HG03139 (cell line): ENCODE results near the gene LRRC31.
A peak's percentile ranks its signal among the peaks of the same experiment; 100 is the strongest.

ENCODE experiments used
- ATAC-seq: cut with Tn5 transposase; IDR thresholded peaks from one replicate; pipeline ENCODE4 v1.9.1; 2021; ENCODE audit not compliant: unreplicated experiment

LRRC31 gene

DNA sequence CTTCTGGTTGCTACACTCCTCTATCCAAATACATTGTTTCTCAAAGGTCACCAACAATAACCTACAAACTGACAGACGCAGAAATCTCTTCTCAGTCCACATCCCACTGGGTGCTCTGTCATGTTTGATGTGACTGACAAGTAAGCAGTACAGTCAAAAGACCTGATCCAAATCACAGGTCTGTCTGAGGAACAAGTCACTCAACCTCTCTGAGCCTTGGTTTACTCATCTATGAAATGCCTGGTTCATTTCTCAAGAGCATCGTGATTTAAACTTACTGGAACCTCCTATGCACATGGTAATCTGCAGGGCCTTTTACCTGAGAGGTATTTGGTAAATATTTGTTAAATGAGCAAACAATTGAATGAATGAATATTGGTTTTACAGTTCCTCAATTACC, 5.5 kb downstream of the LRRC31 start:
- no peak for ATAC-seq

DNA sequence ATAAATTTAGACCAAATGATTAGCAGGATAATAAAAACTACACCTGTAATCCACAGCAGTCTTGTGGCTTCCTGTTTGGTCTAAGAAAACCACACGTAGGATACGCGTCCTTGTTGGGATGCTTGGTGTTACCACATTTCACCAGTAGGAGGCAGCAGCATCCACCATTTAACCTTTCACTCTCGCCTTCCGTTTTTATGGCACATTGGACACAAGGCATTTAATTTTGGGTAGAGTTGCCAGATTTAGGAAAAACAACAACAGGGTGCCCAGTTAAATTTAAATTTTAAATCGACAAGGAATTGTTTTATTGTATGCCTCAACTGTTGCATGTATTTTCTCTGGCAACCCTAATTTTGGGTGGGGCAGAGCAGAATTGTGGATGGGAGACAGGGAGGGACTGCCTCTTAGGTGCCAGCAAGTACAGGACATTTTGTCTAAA, 6.3 kb downstream of the LRRC31 start:
- peak; percentile 57 for ATAC-seq

DNA sequence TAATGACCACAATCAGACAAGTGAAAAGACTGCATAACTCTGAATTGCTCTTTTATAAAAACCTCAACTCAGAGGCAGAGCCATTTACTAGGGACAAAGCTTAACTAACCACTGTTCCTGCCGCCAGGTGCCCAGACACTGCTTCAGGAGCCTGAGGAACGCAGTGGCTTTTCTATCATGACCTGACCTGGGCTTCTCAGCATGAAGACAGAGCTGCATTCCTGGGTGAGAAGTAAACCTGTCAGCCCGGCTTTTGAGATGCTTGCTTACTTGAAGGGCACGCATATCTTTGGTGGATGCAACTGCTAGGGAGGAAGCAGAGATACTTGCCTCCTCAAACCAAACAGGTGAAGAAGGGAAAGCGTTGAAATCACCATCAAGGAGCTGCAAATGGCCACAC, 7.9 kb downstream of the LRRC31 start:
- ATAC-seq: no peak

DNA sequence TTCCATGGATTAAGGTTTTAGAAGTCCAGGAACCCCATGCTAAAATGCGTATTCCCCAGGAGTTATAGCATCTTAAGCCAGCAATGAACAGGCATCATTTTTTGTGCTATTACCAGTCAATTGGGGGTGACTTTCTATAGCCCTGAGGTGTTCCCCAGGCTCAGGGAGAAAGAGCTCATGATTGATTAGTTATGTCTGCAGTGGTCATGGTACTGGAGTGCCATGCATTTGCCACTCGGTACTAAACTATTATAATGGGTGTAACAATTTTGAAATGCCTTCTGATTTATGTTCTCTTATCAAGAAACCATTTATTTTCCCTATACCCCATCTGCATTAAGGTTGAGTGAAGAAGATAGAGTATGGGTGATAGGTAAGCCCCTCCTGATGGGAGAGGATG, 11.9 kb downstream of the LRRC31 start:
- ATAC-seq: no peak

DNA sequence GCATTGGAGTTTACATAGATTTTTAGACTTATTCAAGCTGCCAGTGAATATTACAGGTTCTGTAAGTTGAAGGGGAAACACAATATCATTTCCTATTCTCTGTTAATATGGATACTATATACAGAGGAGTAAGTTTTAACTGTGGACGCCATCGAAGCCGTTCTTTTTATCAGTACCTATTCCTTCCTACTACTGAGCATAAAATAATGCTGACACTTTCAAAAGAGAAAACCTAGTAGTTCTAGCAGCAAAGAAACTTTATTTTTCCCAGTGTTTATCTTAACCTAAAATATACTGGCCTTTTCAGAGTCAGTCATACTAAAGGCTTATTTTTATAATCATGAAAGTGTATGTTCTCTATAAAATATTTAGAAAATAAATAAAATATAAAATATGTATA, 14.2 kb downstream of the LRRC31 start:
- ATAC-seq: no peak

DNA sequence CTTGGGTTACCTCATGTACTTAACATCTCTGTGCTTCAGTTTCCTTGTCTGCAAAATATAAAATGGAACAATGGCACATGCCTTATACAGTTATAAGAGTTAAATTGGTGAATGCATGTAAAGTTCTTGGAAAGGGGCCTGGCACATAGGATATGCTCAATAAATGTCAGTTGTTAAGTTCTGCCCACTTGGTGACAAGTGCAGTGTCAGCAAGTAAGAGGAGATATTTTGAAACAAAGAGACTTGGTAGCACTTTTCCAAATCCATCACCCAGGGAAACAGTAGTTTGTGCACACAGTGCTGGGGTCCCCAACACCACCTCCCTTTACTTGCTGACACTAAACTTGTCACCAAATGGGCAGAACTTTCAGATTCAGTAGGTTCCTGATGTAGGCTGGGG, 19.1 kb downstream of the LRRC31 start:
- no peak for ATAC-seq

DNA sequence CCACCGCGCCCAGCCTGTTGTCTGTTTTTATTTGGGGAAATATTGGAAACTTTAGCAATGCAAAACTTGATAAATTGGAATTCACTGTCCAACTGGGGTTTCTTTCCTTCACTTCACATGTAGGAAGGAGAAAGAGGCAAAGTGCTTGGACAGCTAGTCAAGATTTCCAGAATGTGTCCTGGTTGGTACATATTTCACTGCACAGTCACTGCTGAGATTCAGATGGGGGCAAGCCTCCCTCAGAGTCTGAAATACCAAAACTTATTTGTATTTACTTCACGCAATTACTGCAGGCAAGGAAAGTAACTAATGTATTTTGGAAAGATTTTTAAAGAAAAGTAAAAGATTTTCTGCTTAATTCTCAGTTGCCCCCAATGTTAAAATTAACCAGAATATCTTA, 21.0 kb downstream of the LRRC31 start:
- ATAC-seq: no peak

DNA sequence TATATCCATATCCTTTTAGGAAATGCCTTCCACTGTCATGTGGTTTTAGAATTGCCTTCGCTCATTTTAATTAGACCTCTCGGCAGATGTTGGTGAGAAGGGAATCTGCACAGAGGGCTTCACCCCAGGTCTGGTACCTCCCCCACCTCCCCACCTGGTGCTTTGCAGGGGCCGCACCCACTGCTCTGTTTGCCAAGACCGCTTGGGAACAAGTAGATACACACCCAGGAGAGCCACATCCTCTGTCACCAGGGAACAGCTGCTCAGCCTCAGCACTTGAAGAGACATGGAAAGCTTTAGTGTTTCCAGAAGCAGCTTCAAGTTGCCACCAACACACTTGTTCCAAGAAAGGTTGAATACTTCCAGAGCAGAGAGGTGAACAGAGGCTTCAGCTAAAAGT, 21.8 kb downstream of the LRRC31 start:
- no peak for ATAC-seq

DNA sequence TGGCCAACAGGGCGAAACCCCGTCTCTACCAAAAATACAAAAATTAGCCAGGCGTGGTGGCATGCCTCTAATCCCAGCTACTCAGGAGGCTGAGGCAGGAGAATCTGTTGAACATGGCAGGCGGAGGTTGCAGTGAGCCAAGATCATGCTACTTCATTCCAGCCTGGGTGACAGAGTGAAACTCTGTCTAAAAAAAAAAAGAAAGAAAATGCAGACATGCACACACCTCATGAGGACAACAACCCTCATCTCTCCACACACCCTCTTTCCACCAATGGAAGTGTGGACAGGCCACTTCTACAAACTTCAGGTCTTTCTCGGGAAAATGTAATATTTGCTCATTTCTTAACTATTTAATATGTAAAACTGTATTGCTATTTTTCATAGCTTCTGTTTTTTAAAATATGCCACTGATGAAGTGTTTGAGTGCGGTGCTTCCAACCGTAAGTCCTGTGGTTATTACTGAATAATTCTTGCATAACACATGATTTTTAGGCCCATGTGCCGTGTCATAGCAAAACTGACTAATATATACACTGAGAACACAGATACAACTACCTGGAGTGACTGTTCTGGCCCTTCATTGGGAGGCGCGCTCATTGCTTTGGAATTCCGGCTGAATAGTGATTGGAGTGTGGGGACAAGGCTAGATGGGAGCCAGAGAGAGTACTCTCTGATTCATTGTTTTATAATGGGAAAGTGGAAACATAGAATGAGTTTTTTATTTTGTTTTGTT, 23.1 kb downstream of the LRRC31 start:
- peak; percentile 87 for ATAC-seq

DNA sequence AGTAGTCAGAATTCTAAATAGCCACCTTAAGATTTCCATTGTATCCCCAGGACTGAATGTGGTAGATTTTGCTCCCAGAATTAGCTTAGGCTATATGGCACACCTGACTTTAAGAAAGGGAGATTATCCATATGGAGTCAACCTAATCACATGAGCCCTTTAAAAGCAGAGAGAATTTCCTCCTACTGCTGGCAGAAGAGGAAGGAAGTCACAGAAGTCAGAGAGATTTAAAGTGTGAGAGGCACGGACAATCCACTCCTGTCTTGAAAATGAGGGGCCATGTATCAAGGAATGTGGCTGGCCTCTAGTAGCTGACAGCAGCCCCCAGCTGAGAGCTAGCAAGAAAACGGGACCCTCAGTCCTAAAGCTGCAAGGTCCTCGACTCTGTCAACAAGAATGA, 26.8 kb downstream of the LRRC31 start:
- ATAC-seq: no peak

DNA sequence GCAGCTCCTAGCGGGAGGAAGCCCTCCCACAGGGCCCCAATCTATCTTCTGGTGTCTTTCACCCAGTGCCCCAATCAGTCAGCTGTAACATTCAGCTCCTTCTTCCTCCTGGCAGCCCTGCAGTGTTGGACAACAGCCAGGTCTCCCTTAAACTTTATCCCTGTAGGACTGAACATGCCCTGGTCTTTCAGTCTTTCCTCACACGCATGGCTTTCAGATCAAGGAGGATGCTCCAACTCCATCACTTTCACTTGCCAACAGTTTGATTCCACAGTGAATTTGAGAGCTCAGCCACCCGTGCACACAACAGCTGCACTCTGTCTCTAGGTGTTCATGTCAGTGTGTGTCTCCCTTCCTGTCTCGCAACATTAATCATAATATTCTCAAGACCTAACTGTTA, 28.6 kb downstream of the LRRC31 start:
- ATAC-seq: peak; percentile 59

DNA sequence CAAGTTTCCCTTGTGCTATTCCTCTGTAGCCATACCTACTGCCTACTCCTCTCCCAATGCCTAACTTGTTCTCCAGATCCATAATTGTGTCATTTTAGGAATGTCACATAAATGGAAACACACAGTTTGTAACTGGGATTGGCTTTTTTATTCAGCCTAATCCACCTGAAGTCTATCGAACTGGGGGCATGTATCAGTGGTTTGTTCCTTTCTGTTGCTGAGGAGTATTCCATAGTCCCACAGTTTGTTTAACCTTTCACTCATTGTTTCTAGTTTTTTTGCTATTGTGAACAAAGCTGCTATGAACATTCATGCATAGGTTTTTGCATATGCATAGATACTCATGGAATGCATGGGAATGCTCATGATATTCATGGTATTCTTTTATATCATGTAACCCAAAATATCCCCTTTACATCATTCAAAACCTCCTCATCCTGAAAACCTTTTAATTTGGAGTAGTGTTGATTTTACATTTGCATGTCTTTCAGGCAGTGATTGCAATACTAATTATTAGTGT, 31.2 kb downstream of the LRRC31 start:
- ATAC-seq: no peak

DNA sequence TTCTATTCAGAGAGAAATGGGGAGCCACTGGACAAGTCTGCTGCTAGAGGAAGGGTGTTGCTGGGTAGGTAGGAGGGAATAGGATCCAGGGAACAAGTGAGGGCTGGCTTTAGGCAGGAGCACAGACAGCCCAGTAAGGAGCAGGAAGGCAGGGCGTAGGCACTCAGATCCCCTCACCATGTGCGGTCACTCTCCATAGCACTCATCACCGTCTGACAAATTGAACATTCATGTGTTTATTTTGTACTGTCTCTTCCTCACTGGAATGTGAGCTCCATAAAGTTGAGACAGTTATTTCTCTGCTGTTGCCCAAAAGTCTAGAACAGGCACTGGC, 32.8 kb downstream of the LRRC31 start:
- no peak for ATAC-seq

DNA sequence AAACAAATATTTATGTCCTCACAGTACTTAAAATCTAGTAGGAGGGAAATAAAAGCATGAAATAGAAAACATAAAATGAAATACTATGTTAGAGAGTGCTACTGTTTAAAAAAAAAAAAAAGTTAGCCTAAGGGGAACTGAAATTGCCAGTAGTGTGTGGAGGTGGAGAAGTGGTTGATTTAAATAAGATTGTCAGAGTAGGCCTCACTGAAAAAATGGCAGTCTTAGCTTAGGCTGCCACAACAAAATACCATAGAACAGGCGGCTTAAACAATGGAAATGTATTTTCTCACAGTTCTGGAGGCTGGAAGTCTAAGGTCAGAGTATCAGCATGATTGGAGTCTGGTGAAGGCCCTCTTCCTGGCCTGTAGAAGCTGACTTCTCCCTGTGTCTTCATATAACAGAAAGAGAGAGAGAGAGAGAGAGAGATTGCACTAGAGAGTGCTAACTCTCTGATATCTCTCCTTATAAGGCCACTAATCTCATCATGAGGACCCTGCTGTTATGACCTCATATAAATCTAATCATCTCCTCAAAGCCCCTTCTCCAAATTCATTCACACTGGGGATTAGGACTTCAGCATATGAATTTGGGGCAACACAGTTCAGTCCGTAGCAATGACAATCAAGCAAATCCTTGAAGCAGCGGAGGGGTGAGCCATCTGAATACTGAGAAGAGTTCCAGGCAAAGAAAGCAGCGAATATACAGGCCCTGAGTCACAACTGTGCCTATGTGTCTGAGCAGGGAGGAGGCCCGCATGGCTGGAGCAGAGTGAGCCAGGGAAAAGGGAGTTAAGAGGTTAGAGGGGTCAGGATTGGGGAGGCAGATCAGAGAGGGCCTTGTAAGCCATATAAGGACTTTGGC, 33.4 kb downstream of the LRRC31 start:
- peak; percentile 88 for ATAC-seq

DNA sequence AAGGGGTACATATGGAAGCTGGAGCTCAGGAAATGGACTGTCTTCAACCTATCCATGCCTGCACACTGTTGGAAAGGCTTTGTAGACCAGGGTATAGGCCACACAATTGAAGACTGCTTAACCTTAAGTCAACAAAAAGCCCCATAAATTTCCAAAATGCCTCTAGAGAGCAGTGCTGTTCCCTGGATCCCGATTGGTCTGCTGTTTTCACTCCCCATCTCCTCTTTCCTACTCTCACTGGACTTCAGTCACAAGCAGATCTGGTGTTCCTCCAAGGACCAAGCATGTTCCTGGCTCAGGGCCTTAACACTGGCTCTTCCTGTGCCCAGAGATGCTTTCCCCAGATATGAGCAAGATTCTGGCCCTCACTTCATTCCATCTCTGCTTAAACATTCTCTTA, 34.2 kb downstream of the LRRC31 start:
- no peak for ATAC-seq

DNA sequence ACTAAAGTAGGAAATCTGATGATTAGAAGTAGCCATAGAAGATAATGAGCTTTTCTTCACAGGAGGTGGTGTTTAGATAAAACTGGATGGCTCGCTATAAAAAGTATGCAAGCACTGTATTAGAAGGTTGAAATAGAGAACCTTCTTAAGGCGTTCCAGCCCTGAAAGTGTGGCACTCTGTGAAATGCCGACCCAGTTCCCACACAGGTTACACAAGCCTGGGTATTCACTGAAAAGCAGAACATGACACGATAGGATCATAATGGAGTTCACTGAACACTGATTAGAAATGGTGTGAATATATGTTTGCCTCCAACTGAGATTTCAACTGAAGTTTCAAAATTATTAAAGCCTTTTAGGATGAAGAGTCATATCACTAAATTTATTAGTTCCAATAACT, 42.0 kb downstream of the LRRC31 start:
- ATAC-seq: no peak

DNA sequence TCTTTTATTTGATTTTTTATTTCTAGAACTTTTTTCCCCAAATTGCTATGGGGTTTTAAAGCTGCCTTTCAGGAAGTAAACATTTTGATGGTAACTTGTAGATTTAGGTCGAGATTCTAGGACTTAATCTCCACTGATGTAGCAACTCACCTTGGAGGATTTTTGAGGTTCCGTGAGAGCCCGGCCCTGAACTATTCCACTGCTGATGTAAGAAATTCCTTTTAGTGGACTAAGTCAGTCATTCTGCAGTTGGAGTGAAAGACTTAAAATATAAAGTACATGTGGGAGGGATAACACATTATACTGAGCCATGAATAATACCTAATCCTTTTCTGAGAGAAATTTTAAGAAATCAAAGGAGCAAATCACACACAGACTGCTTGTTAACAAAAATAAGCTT, 44.4 kb downstream of the LRRC31 start:
- ATAC-seq: no peak

DNA sequence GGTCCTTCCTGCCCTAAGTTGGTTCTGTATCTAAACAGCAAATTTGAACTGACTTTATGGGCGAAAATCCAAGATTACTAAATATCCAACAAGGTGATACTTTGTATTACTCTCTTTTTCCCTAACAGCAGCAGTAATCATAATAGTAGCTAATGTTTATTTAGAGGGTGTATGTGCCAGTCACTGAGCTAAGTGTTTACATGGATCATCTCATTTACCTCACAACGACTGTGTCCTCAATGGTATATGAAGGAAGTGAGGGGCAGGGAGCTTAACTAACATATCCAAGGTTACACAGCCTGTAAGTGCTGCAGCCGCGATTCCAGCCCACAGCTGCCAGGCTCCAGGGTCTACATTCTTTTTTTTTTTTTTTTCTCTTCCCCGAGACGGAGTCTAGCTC, 46.8 kb downstream of the LRRC31 start:
- no peak for ATAC-seq

DNA sequence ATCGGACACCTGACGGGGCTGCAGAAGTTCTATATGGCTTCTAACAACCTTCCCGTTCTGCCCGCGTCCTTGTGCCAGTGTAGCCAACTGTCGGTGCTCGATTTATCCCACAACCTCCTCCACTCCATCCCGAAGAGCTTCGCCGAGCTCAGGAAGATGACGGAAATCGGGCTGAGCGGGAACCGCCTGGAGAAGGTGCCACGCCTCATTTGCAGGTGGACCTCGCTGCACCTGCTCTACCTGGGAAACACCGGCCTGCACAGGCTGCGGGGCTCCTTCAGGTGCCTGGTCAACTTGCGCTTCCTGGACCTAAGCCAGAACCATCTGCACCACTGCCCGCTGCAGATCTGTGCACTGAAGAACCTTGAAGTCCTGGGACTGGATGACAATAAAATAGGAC, 47.2 kb downstream of the LRRC31 start:
- no peak for ATAC-seq

DNA sequence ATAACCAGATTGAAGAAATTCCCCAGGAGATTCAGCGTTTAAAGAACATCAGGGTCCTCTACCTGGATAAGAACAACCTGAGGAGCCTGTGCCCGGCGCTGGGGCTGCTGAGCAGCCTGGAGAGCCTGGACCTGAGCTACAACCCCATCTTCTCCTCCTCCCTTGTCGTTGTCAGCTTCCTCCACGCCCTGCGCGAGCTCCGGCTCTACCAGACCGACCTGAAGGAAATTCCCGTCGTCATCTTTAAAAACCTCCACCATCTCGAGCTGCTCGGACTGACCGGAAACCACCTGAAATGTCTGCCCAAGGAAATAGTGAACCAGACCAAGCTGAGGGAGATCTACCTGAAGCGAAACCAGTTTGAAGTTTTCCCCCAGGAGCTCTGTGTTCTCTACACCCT, 47.6 kb downstream of the LRRC31 start:
- no peak for ATAC-seq

DNA sequence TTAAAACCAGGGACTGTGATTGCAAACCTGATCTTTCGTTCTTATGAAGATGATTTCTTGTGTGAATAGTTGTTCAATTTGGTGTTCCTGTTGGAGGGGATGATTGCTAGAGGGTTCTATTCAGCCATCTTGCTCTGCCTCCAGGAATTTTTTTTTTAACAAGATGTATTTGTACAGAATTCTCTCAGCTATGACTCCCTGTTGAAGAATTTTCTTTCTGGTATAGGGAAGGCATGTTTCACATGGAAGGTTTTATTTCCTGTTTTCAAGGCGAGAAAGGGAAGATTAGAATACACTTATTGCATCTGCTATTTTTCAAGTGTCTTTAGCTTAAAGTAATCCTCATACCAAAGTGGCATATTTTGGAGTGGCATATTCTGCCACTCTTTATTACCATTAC, 51.4 kb downstream of the LRRC31 start:
- ATAC-seq: no peak

DNA sequence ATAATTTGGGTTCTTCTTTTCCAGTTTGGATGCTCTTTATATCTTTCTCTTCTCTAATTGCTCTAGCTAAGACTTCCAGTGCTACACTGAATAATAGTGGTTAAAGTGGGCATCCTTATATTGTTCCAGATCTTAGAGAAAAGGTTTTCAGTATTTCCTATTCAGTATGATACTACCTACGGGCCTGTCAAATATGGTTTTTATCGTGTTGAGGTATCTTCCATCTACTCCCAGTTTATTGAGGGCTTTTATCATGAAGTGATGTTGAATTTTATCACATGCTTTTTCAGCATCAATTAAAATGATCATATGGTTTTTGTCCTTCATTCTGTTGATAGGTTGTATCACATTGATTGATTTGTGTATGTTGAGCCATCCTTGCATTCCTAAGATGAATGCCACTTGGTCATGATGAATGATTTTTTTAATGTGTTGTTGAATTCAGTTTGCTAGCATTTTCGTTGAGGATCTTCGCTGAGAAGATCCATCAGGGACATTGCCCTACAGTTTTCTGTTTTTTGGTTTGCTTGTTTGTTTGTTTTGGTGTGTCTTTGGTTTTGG, 54.1 kb downstream of the LRRC31 start:
- no peak for ATAC-seq
